Activated CD4-positive, alpha-beta T cell treated with anti-CD3 and anti-CD28 coated beads, Interleukin-2, amount 50 U/mL, for 24 hours (primary cell): ENCODE data around the gene RCHY1.

Experiments used
- DNase-seq, 2 donors: peaks; one replicate each; pipeline ENCODE4 v3.0.0-alpha.2; 2020; ENCODE audit warnings: low read depth in 1 of 2, low spot score in 1 of 2

RCHY1 gene

DNA sequence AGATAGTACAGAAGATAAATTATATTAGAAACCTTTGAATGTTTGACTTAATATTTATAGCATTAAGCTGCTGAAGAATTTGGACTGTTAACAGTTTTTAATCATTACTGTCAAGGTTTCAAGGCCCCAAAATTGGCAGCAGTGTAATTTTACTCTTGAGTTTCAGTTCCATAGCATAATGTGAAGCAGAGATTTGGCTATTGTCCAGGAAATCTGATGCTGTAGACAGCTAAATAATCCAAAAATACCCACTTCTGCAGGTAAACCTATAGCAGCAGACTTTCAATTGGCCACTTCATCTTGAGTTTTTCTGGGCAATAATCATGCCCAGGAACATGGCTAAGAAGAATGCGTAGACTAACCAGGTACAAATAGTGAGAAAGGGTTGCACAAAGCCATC lies 85.0 kb downstream of the RCHY1 start:
- no peak for DNase-seq
